GM12878 (cell line): Measurements from ENCODE around the gene KTN1. TPM values are rescaled to one million over a fixed set of nuclear protein-coding genes. Genes with fewer than 3 reads are reported as not detected.

Experiments
- ATAC-seq: fragments of 200-7000 bp; cut with Tn5 transposase; 3 replicates; pipeline ENCODE4 v1.9.1; 2020; ENCODE audit warnings: mild to moderate bottlenecking, moderate library complexity
- BruUV-seq: library from RNA; stranded (reverse); fragments of 400-500 nt; replicated peaks from 2 replicates; lab custom pipeline; 2021; lab: Mats Ljungman, UMichigan
- CTCF ChIA-PET: fragments of 300-600 bp; sonication (Branson Sonifier 250); formaldehyde crosslinking; extraction: SDS; loops from one replicate; lab custom pipeline; 2021; ENCODE audit warnings: inconsistent platforms; lab: Yijun Ruan, JAX
- POLR2A ChIA-PET: fragments of 350-600 bp; formaldehyde crosslinking; extraction: SDS; loops from one replicate; lab custom pipeline; 2021; ENCODE audit warnings: inconsistent platforms; lab: Charles Lee
- RAD21 ChIA-PET: fragments of 300-600 bp; sonication (Branson Sonifier 250); formaldehyde crosslinking; loops from one replicate; lab custom pipeline; 2023; ENCODE audit warnings: antibody characterized with exemption; ENCODE audit not compliant: unreplicated experiment; lab: Charles Lee
- SMC1A ChIA-PET: fragments of 300-600 bp; sonication (Branson Sonifier 250); formaldehyde crosslinking; loops from one replicate; lab custom pipeline; 2023; ENCODE audit not compliant: unreplicated experiment, uncharacterized antibody; lab: Charles Lee
- DNase-seq: peaks from one replicate; pipeline ENCODE4 v3.0.0-alpha.2; 2011; ENCODE audit warnings: low read depth, low spot score
- FAIRE-seq: peaks from 3 replicates; lab custom pipeline; 2011; peaks lifted over from hg19 to GRCh38; lab: Jason Lieb, UNC
- H2AFZ ChIP-seq: 2 replicates; pipeline ENCODE4 v1.6.0; 2011; ENCODE audit warnings: low read depth, low read length, control low read depth; ENCODE audit not compliant: control insufficient read depth
- H3K27ac ChIP-seq: 2 replicates; pipeline ENCODE4 v1.5.1; 2011; ENCODE audit warnings: control low read depth; ENCODE audit not compliant: control insufficient read depth, insufficient read depth
- H3K27me3 ChIP-seq, 2 experiments: replicated peaks in 1 of 2; 2 replicates each; pipeline versions ENCODE4 v1.6.0 to v1.6.1; 2011; ENCODE audit warnings: low read length in 1 of 2; ENCODE audit not compliant: control insufficient read depth in 2 of 2, insufficient read depth in 2 of 2
- H3K36me3 ChIP-seq, 2 experiments: 2 replicates each; pipeline ENCODE4 v1.5.1; 2011; ENCODE audit warnings: low read length in 1 of 2; ENCODE audit not compliant: control insufficient read depth in 2 of 2, insufficient read depth in 2 of 2
- H3K4me1 ChIP-seq: 2 replicates; pipeline ENCODE4 v1.6.1; 2011; ENCODE audit warnings: mild to moderate bottlenecking, low read length, moderate library complexity, mixed read lengths; ENCODE audit not compliant: control insufficient read depth, insufficient read depth
- H3K4me2 ChIP-seq: 2 replicates; pipeline ENCODE4 v1.6.0; 2011; ENCODE audit warnings: control low read depth; ENCODE audit not compliant: control insufficient read depth, insufficient read depth
- H3K4me3 ChIP-seq: fragments of 200-600 bp; sonication (generic); 2 replicates; pipeline ENCODE4 v1.5.1; 2016
- H3K79me2 ChIP-seq: 2 replicates; pipeline ENCODE4 v1.6.0; 2011; ENCODE audit warnings: low read length; ENCODE audit not compliant: control insufficient read depth, insufficient read depth
- H3K9ac ChIP-seq: 2 replicates; pipeline ENCODE4 v1.8.0; 2011; ENCODE audit warnings: low read length, control low read depth, mixed read lengths; ENCODE audit not compliant: control insufficient read depth, insufficient read depth
- H3K9me3 ChIP-seq: replicated peaks from 3 replicates; pipeline ENCODE4 v1.5.1; 2011; ENCODE audit warnings: mild to moderate bottlenecking, low read length; ENCODE audit not compliant: control insufficient read depth, insufficient read depth
- H4K20me1 ChIP-seq: 2 replicates; pipeline ENCODE4 v1.6.0; 2011; ENCODE audit not compliant: control insufficient read depth, insufficient read depth
- ASH2L ChIP-seq: fragments of 300-600, 200-600 bp; sonication (generic); IDR thresholded peaks from 2 replicates; pipeline ENCODE4 v1.6.1; 2017; ENCODE audit warnings: low read depth, mild to moderate bottlenecking, borderline replicate concordance
- HSF1 ChIP-seq: fragments of 150-350 bp; IDR thresholded peaks from 2 replicates; pipeline ENCODE4 v1.6.1; 2014; ENCODE audit warnings: mild to moderate bottlenecking, low read depth, low read length
- KAT2A ChIP-seq: conservative IDR thresholded peaks from 2 replicates; pipeline ENCODE4 v1.6.1; 2011; ENCODE audit warnings: low read depth, low read length; ENCODE audit not compliant: control insufficient read depth
- KDM1A ChIP-seq: fragments of 200-600 bp; sonication (generic); IDR thresholded peaks from 2 replicates; pipeline ENCODE4 v1.6.1; 2016; ENCODE audit warnings: borderline replicate concordance
- KLF5 ChIP-seq: fragments of 450-650 bp; IDR thresholded peaks from 2 replicates; pipeline ENCODE4 v1.6.1; 2014; ENCODE audit warnings: mild to moderate bottlenecking; ENCODE audit not compliant: partially characterized antibody
- MEF2B ChIP-seq: fragments of 450-650 bp; IDR thresholded peaks from 2 replicates; pipeline ENCODE4 v1.6.1; 2018; ENCODE audit warnings: mild to moderate bottlenecking, moderate library complexity; ENCODE audit not compliant: partially characterized antibody, poor library complexity, severe bottlenecking
- NBN ChIP-seq: fragments of 450-650 bp; IDR thresholded peaks from 2 replicates; pipeline ENCODE4 v1.6.1; 2016
- NR2F1 ChIP-seq: fragments of 450-650 bp; conservative IDR thresholded peaks from 2 replicates; pipeline ENCODE4 v1.6.1; 2017; ENCODE audit warnings: mild to moderate bottlenecking
- PAX5 ChIP-seq: IDR thresholded peaks from 2 replicates; pipeline ENCODE4 v1.6.1; 2011; ENCODE audit warnings: low read depth, low read length, borderline replicate concordance
- SMAD1 ChIP-seq: fragments of 450-650 bp; IDR thresholded peaks from 2 replicates; pipeline ENCODE4 v1.6.1; 2018; ENCODE audit warnings: mild to moderate bottlenecking, low read depth; ENCODE audit not compliant: partially characterized antibody
- SMARCA5 ChIP-seq: fragments of 450-650 bp; IDR thresholded peaks from 2 replicates; pipeline ENCODE4 v1.6.1; 2017; ENCODE audit warnings: mild to moderate bottlenecking
- SMC3 ChIP-seq: IDR thresholded peaks from 2 replicates; pipeline ENCODE4 v1.6.1; 2011; ENCODE audit warnings: low read length, improper control_type of control experiment, borderline replicate concordance
- SREBF1 ChIP-seq: IDR thresholded peaks from 2 replicates; pipeline ENCODE4 v1.6.1; 2012; ENCODE audit warnings: mild to moderate bottlenecking, low read length
- STAT3 ChIP-seq: IDR thresholded peaks from 2 replicates; pipeline ENCODE4 v1.6.1; 2011; ENCODE audit warnings: low read depth, low read length, improper control_type of control experiment
- WRNIP1 ChIP-seq: IDR thresholded peaks from 2 replicates; pipeline ENCODE4 v1.6.1; 2011; ENCODE audit warnings: low read depth, low read length, improper control_type of control experiment, borderline replicate concordance
- ZBED1 ChIP-seq: IDR thresholded peaks from 2 replicates; pipeline ENCODE4 v1.6.1; 2016; ENCODE audit warnings: borderline replicate concordance
- WGBS: methylation state at CpG from one replicate; pipeline ENCODE4 v1.1.6; 2016; ENCODE audit warnings: low lambda C conversion rate; ENCODE audit not compliant: insufficient replicate concordance, insufficient coverage; ENCODE audit errors: missing lambda C conversion rate; 5-methylcytosine and 5-hydroxymethylcytosine counted together
- in situ Hi-C: fragments of 300-500 bp; cut with MboI; formaldehyde crosslinking; loops from 9 replicates; pipeline ENCODE4 v1.14.3; 2018; ENCODE audit warnings: mixed read lengths
- intact Hi-C: fragments of 100-400 bp; cut with micrococcal nuclease; formaldehyde crosslinking; loops from one replicate; pipeline ENCODE4 v1.14.2; 2022; ENCODE audit not compliant: unreplicated experiment
- polyA plus RNA-seq, 11 experiments: library from polyadenylated mRNA; depleted of rRNA in 4 of 11; unstranded in 6 of 11; stranded (reverse) in 5 of 11; fragments of >200 nt; fragmentation: Nextera tagmentation in 4 of 11; fragmentation: Illumina TruSeq in 1 of 11; extraction: Ambion mirVana in 4 of 11; extraction: Trizol in 1 of 11; gene quantifications; 1 replicate in 1 of 11; 2 replicates in 10 of 11; pipeline versions ENCODE4 v1.2.1 to v1.2.3, GENCODE V29; 2011 to 2016; ENCODE audit warnings: inconsistent platforms in 2 of 11, missing spikeins in 2 of 11, low read depth in 1 of 11
- total RNA-seq, 4 experiments: library from RNA; depleted of rRNA in 3 of 4; stranded (reverse); fragments of >200 nt in 3 of 4; fragmentation: Illumina TruSeq in 1 of 4; extraction: Trizol in 1 of 4; gene quantifications; 2 replicates each; pipeline versions ENCODE4 v1.2.1 to v1.2.3, GENCODE V29; 2013 to 2021

The KTN1 gene
- total and polyA plus RNA-seq, 10 of the 15 experiments (the other 5 are each of a cell fraction or from before 2014, with no cell fraction given): 50.6 to 154 (median 84.2) TPM

GRCh38 chr14:55693904-55694303 lies 113.9 kb downstream of the KTN1 start:
- ChIA-PET CTCF (no interaction called here), RAD21 (interaction anchor here (0.6 to 0.9 kb wide), 2 partner anchors 209 to 634 kb away, joined by 3 to 5 read pairs; no protein-coding TSS in a partner anchor), SMC1A (interaction anchor here (0.6 kb wide), 1 partner anchor 1314 kb away, joined by 3 read pairs; no protein-coding TSS in a partner anchor), POLR2A (no interaction called here)
- no peak overlapping the region for H2AFZ ChIP-seq
- no peaks in the 10 kb centered on the region for H3K79me2 ChIP-seq
- H3K27me3 ChIP-seq: no peaks in the 10 kb centered on the region
- ATAC-seq (no peak), DNase-seq (no peak), FAIRE-seq (no peak)
- no peak overlapping the region for H3K4me3 ChIP-seq
- no TSS peak for BruUV-seq
- H3K4me2 ChIP-seq: no peak overlapping the region
- peaks cover 21% of the 10 kb centered on the region for H3K4me1 ChIP-seq
- intact Hi-C loops (no loop called here), in situ Hi-C loops (no loop called here)
- TF ChIP-seq KAT2A (no peak), SMAD1 (no peak), KLF5 (no peak), NBN (no peak), PAX5 (no peak), WRNIP1 (no peak), HSF1 (no peak), NR2F1 (no peak), KDM1A (no peak), ZBED1 (no peak), SMC3 (no peak), ASH2L (no peak), SMARCA5 (no peak), SREBF1 (no peak), MEF2B (no peak), STAT3 (no peak)
- no peak overlapping the region for H3K9ac ChIP-seq
- 96% methylated on average over 4 of the region's 4 CpGs for WGBS
- H3K9me3 ChIP-seq: no peaks in the 10 kb centered on the region
- no peak overlapping the region for H3K27ac ChIP-seq
- no peaks in the 10 kb centered on the region for H4K20me1 ChIP-seq
- H3K36me3 ChIP-seq: no peaks in the 10 kb centered on the region
